ENCODE measurements around the gene RADIL.

RADIL gene

GRCh38 chr7:4824120-4824775 is 59.3 kb downstream of the RADIL start:
- TF ChIP-seq CTCF (IDR thresholded peaks at IDR 0.05; ENCODE audit: borderline replicate concordance, control extremely low read depth, extremely low read depth, insufficient read depth, missing control alignments) = no peak
- DNase-seq (ENCODE audit: low spot score) = no peak
- in situ Hi-C loops (cut with MboI; ENCODE audit: low sequenced_read_pairs, unreplicated experiment) = no loop called here

- no peak for DNase-seq (ENCODE audit: low spot score)
- in situ Hi-C loops (cut with MboI; ENCODE audit: low sequenced_read_pairs, unreplicated experiment) = no loop called here
- TF ChIP-seq CTCF (IDR thresholded peaks at IDR 0.05; ENCODE audit: borderline replicate concordance, control extremely low read depth, extremely low read depth, insufficient read depth, missing control alignments) = no peak
Observed at GRCh38 chr7:4823441-4824119, 59.9 kb downstream of the RADIL start.

- in situ Hi-C loops (cut with MboI; ENCODE audit: low sequenced_read_pairs, unreplicated experiment) = no loop called here
- no peak for TF ChIP-seq CTCF (IDR thresholded peaks at IDR 0.05; ENCODE audit: borderline replicate concordance, control extremely low read depth, extremely low read depth, insufficient read depth, missing control alignments)
- no peak for DNase-seq (ENCODE audit: low spot score)
Observed at GRCh38 chr7:4822677-4823076, 60.8 kb downstream of the RADIL start.

- in situ Hi-C loops (cut with MboI; ENCODE audit: low sequenced_read_pairs, unreplicated experiment) = no loop called here
- DNase-seq (ENCODE audit: low spot score) = no peak
- no peak for TF ChIP-seq CTCF (IDR thresholded peaks at IDR 0.05; ENCODE audit: borderline replicate concordance, control extremely low read depth, extremely low read depth, insufficient read depth, missing control alignments)
Observed at GRCh38 chr7:4820967-4821471, 62.5 kb downstream of the RADIL start.

- no peak for DNase-seq (ENCODE audit: low spot score)
- TF ChIP-seq CTCF (IDR thresholded peaks at IDR 0.05; ENCODE audit: borderline replicate concordance, control extremely low read depth, extremely low read depth, insufficient read depth, missing control alignments) = no peak
- in situ Hi-C loops (cut with MboI; ENCODE audit: low sequenced_read_pairs, unreplicated experiment) = no loop called here
Observed at GRCh38 chr7:4820405-4820966, 63.0 kb downstream of the RADIL start.

GRCh38 chr7:4819560-4820404 is 63.7 kb downstream of the RADIL start:
- no peak for TF ChIP-seq CTCF (IDR thresholded peaks at IDR 0.05; ENCODE audit: borderline replicate concordance, control extremely low read depth, extremely low read depth, insufficient read depth, missing control alignments)
- in situ Hi-C loops (cut with MboI; ENCODE audit: low sequenced_read_pairs, unreplicated experiment) = no loop called here
- DNase-seq (ENCODE audit: low spot score) = no peak

All from GM13976 (cell line).